Neural progenitor cell (in vitro differentiated cells): Measurements from ENCODE around the gene BRAT1.

ENCODE experiments used
- CTCF ChIP-seq: fragments of 200-600 bp; sonication (generic); IDR thresholded peaks from 2 replicates; pipeline ENCODE4 v1.5.1; 2017; ENCODE audit warnings: antibody characterized with exemption, mild to moderate bottlenecking
- EZH2phosphoT487 ChIP-seq: fragments of 200-600 bp; sonication (generic); IDR thresholded peaks from 2 replicates; pipeline ENCODE4 v1.6.1; 2017; ENCODE audit warnings: antibody characterized with exemption

GRCh38 chr7:2521341-2521745 is 34.0 kb downstream of the BRAT1 start:
- TF ChIP-seq CTCF (no peak), EZH2phosphoT487 (no peak)
